H9 (cell line): ENCODE data around the gene GGT5. TPM values are rescaled to one million over a fixed set of nuclear protein-coding genes. Genes with fewer than 3 reads are reported as not detected.
"Not testable (repeated sequence)": the region's sequence is repeated elsewhere in the genome, so short reads cannot be mapped to it uniquely, and the experiment has no call there.

Experiments used
- DNase-seq: peaks from one replicate; pipeline ENCODE4 v3.0.0-alpha.2; 2017
- H2AFZ ChIP-seq: one replicate; pipeline ENCODE4 v1.6.1; 2013; ENCODE audit warnings: mild to moderate bottlenecking, low read length, control low read depth, moderate library complexity
- H2AK5ac ChIP-seq: 2 replicates; pipeline ENCODE4 v1.6.1; 2013; ENCODE audit warnings: low read length, control low read depth, mixed read lengths; ENCODE audit not compliant: insufficient read length
- H2BK120ac ChIP-seq: one replicate; pipeline ENCODE4 v1.6.1; 2013; ENCODE audit warnings: low read depth, mild to moderate bottlenecking, low read length, control low read depth, inconsistent platforms; ENCODE audit not compliant: poor library complexity, severe bottlenecking
- H2BK12ac ChIP-seq: 2 replicates; pipeline ENCODE4 v1.6.1; 2013; ENCODE audit warnings: low read length, control low read depth, mixed read lengths, low read depth; ENCODE audit not compliant: insufficient read length
- H2BK15ac ChIP-seq: 2 replicates; pipeline ENCODE4 v1.6.1; 2013; ENCODE audit warnings: low read depth, low read length, control low read depth
- H2BK20ac ChIP-seq: one replicate; pipeline ENCODE4 v1.6.1; 2013; ENCODE audit warnings: low read depth, mild to moderate bottlenecking, low read length, control low read depth, inconsistent platforms; ENCODE audit not compliant: poor library complexity, severe bottlenecking
- H2BK5ac ChIP-seq: 2 replicates; pipeline ENCODE4 v1.6.1; 2013; ENCODE audit warnings: low read length, control low read depth, mixed read lengths; ENCODE audit not compliant: insufficient read length
- H3K14ac ChIP-seq: 2 replicates; pipeline ENCODE4 v1.6.1; 2013; ENCODE audit warnings: low read length, control low read depth; ENCODE audit not compliant: insufficient read depth
- H3K18ac ChIP-seq: 2 replicates; pipeline ENCODE4 v1.6.1; 2013; ENCODE audit warnings: low read depth, mild to moderate bottlenecking, mixed read lengths, low read length, control low read depth; ENCODE audit not compliant: insufficient read length
- H3K23ac ChIP-seq: 2 replicates; pipeline ENCODE4 v1.6.1; 2013; ENCODE audit warnings: low read length, control low read depth, mixed read lengths, low read depth; ENCODE audit not compliant: insufficient read length
- H3K23me2 ChIP-seq: 2 replicates; pipeline ENCODE4 v1.6.1; 2013; ENCODE audit warnings: low read depth, mild to moderate bottlenecking, mixed read lengths, low read length, control low read depth; ENCODE audit not compliant: insufficient read length, poor library complexity, severe bottlenecking
- H3K27ac ChIP-seq: 2 replicates; pipeline ENCODE4 v1.5.1; 2013; ENCODE audit warnings: low read length, control low read depth, mixed read lengths, low read depth; ENCODE audit not compliant: insufficient read length
- H3K27me3 ChIP-seq: 2 replicates; pipeline ENCODE4 v1.6.1; 2013; ENCODE audit warnings: low read length, control low read depth, inconsistent platforms; ENCODE audit not compliant: insufficient read depth
- H3K4ac ChIP-seq: 2 replicates; pipeline ENCODE4 v1.6.1; 2013; ENCODE audit warnings: low read depth, mild to moderate bottlenecking, control low read depth, inconsistent platforms, low read length, moderate library complexity
- H3K4me1 ChIP-seq: 2 replicates; pipeline ENCODE4 v1.6.1; 2013; ENCODE audit warnings: low read length, control low read depth, inconsistent platforms; ENCODE audit not compliant: insufficient read depth
- H3K4me2 ChIP-seq: 2 replicates; pipeline ENCODE4 v1.6.1; 2013; ENCODE audit warnings: low read length, control low read depth, mixed read lengths; ENCODE audit not compliant: insufficient read length, insufficient read depth
- H3K56ac ChIP-seq: 2 replicates; pipeline ENCODE4 v1.6.1; 2013; ENCODE audit warnings: low read depth, mild to moderate bottlenecking, mixed read lengths, low read length, control low read depth; ENCODE audit not compliant: insufficient read length
- H3K79me1 ChIP-seq: 2 replicates; pipeline ENCODE4 v1.6.1; 2013; ENCODE audit warnings: low read depth, mild to moderate bottlenecking, moderate library complexity, low read length, control low read depth, inconsistent platforms; ENCODE audit not compliant: insufficient read depth, poor library complexity, severe bottlenecking
- H3K79me2 ChIP-seq: 2 replicates; pipeline ENCODE4 v1.6.1; 2013; ENCODE audit warnings: low read length, control low read depth, inconsistent platforms; ENCODE audit not compliant: insufficient read depth
- H3K9ac ChIP-seq: 2 replicates; pipeline ENCODE4 v1.6.1; 2013; ENCODE audit warnings: low read length, control low read depth, mixed read lengths; ENCODE audit not compliant: insufficient read length; ENCODE audit errors: extremely low read depth
- H3K9me3 ChIP-seq: one replicate; pipeline ENCODE4 v1.6.1; 2013; ENCODE audit warnings: low read depth, low read length, inconsistent platforms; ENCODE audit not compliant: control insufficient read depth
- H3T11ph ChIP-seq: one replicate; pipeline ENCODE4 v1.6.1; 2013; ENCODE audit warnings: mild to moderate bottlenecking, low read length, control low read depth, inconsistent platforms
- H4K20me1 ChIP-seq: one replicate; pipeline ENCODE4 v1.6.1; 2013; ENCODE audit not compliant: control insufficient read depth, insufficient read length, insufficient read depth
- H4K5ac ChIP-seq: 2 replicates; pipeline ENCODE4 v1.6.1; 2013; ENCODE audit warnings: low read depth, mild to moderate bottlenecking, mixed read lengths, low read length, control low read depth; ENCODE audit not compliant: insufficient read length
- H4K8ac ChIP-seq: replicated peaks from 2 replicates; pipeline ENCODE4 v1.6.1; 2013; ENCODE audit warnings: low read length, control low read depth, mixed read lengths, low read depth; ENCODE audit not compliant: insufficient read length
- H4K91ac ChIP-seq: 2 replicates; pipeline ENCODE4 v1.6.1; 2013; ENCODE audit warnings: low read depth, mild to moderate bottlenecking, moderate library complexity, mixed read lengths, low read length, control low read depth; ENCODE audit not compliant: insufficient read length
- H3K27ac Mint-ChIP-seq, 3 experiments: 2 replicates in 2 of 3; 3 replicates in 1 of 3; pipeline ENCODE4 v1.8.0; 2020 to 2021; ENCODE audit warnings: mixed read lengths in 3 of 3, mild to moderate bottlenecking in 1 of 3, moderate library complexity in 1 of 3
- H3K27me3 Mint-ChIP-seq: 2 replicates; pipeline ENCODE4 v1.8.0; 2021; ENCODE audit warnings: low read depth, mild to moderate bottlenecking, moderate library complexity, mixed read lengths
- H3K36me3 Mint-ChIP-seq, 3 experiments: 2 replicates in 2 of 3; 3 replicates in 1 of 3; pipeline ENCODE4 v1.8.0; 2020 to 2021; ENCODE audit warnings: low read depth in 3 of 3, mixed read lengths in 3 of 3; ENCODE audit not compliant: insufficient read depth in 1 of 3
- H3K4me1 Mint-ChIP-seq, 2 experiments: 2 replicates each; pipeline ENCODE4 v1.8.0; 2020; ENCODE audit warnings: mixed read lengths in 2 of 2
- H3K4me3 Mint-ChIP-seq, 2 experiments: 2 replicates in 1 of 2; 3 replicates in 1 of 2; pipeline ENCODE4 v1.8.0; 2020 to 2021; ENCODE audit warnings: mild to moderate bottlenecking in 2 of 2, mixed read lengths in 2 of 2, moderate library complexity in 1 of 2
- H3K9me3 Mint-ChIP-seq, 2 experiments: 2 replicates in 1 of 2; 3 replicates in 1 of 2; pipeline ENCODE4 v1.8.0; 2020; ENCODE audit warnings: mild to moderate bottlenecking in 2 of 2, mixed read lengths in 2 of 2, moderate library complexity in 1 of 2
- CTCF ChIP-seq: fragments of 200-600 bp; sonication (generic); conservative IDR thresholded peaks from 3 replicates; pipeline ENCODE4 v1.8.0; 2021; ENCODE audit warnings: antibody characterized with exemption, mild to moderate bottlenecking
- WGBS: extraction: QIAGEN DNeasy Blood & Tissue Kit; methylation state at CpG from one replicate; pipeline ENCODE4 v1.1.7; 2013; ENCODE audit warnings: missing lambda C conversion rate, low lambda C conversion rate, mixed read lengths; ENCODE audit not compliant: insufficient read length; ENCODE audit errors: extremely low coverage; 5-methylcytosine and 5-hydroxymethylcytosine counted together
- total RNA-seq: library from RNA; stranded (reverse); gene quantifications from 2 replicates; pipeline ENCODE4 v1.2.1, GENCODE V29; 2021

Gene GGT5
- total RNA-seq, 1 experiment from 2014 or later = 0.20 TPM

GRCh38 chr22:24289114-24289513 lies 44.2 kb upstream of the GGT5 start:
- no peaks in the 10 kb centered on the region for H3K9me3 ChIP-seq
- Mint-ChIP-seq H3K27me3 (no peaks in the 10 kb centered on the region), H3K4me1 (peaks cover 28 to 32% of the 10 kb centered on the region in 2 experiments), H3K36me3 (no peaks in the 10 kb centered on the region), H3K9me3 (no peaks in the 10 kb centered on the region), H3K4me3 (no peak overlapping the region), H3K27ac (no peak overlapping the region)
- no peaks in the 10 kb centered on the region for H3K27me3 ChIP-seq
- no peak overlapping the region for H2BK20ac ChIP-seq
- H2BK120ac ChIP-seq = no peak overlapping the region
- no peak overlapping the region for H4K91ac ChIP-seq
- H3K18ac ChIP-seq = no peak overlapping the region
- no CpG with 5 or more reads among the region's 4 CpGs for WGBS
- H3K9ac ChIP-seq = no peak overlapping the region
- H2AFZ ChIP-seq = no peak overlapping the region
- H3K4me1 ChIP-seq = no peaks in the 10 kb centered on the region; the same call in 1 of the 2 replicates
- TF ChIP-seq CTCF = no peak
- H3K4me2 ChIP-seq = no peak overlapping the region
- H3K23ac ChIP-seq = no peak overlapping the region
- no peak overlapping the region for H2AK5ac ChIP-seq
- H2BK12ac ChIP-seq = no peak overlapping the region
- no peak overlapping the region for H2BK5ac ChIP-seq
- no peak overlapping the region for H3K56ac ChIP-seq
- no peak overlapping the region for H4K5ac ChIP-seq
- H3K14ac ChIP-seq = no peak overlapping the region
- no peak overlapping the region for H3T11ph ChIP-seq
- H3K79me2 ChIP-seq = peaks cover 9% of the 10 kb centered on the region; the same call in 1 of the 2 replicates
- H4K8ac ChIP-seq = no peak overlapping the region
- H4K20me1 ChIP-seq = no peaks in the 10 kb centered on the region
- H2BK15ac ChIP-seq = no peak overlapping the region
- H3K4ac ChIP-seq = no peak overlapping the region
- H3K23me2 ChIP-seq = no peaks in the 10 kb centered on the region
- H3K27ac ChIP-seq = no peak overlapping the region
- DNase-seq = no peak
- H3K79me1 ChIP-seq = no peaks in the 10 kb centered on the region

- not testable (repeated sequence) for H4K8ac ChIP-seq, H4K91ac ChIP-seq, H3K4me2 ChIP-seq, H4K5ac ChIP-seq, H3K56ac ChIP-seq, H3K36me3 Mint-ChIP-seq, H2AK5ac ChIP-seq, H3K4me3 Mint-ChIP-seq, H3K18ac ChIP-seq, H2BK12ac ChIP-seq, H2AFZ ChIP-seq, H4K20me1 ChIP-seq, H3K27ac Mint-ChIP-seq, H3K27ac ChIP-seq, H3K27me3 Mint-ChIP-seq, H3K79me1 ChIP-seq, DNase-seq, H2BK20ac ChIP-seq, H3K27me3 ChIP-seq, H3K9me3 ChIP-seq, H2BK15ac ChIP-seq, H3K4me1 ChIP-seq, H2BK5ac ChIP-seq, H2BK120ac ChIP-seq, H3K9me3 Mint-ChIP-seq, H3T11ph ChIP-seq, H3K9ac ChIP-seq, H3K23ac ChIP-seq, H3K14ac ChIP-seq, H3K4ac ChIP-seq, H3K23me2 ChIP-seq
- peaks cover 11% of the 10 kb centered on the region; the same call in 1 of the 2 replicates for H3K79me2 ChIP-seq
- peaks cover 32 to 38% of the 10 kb centered on the region in 2 experiments for H3K4me1 Mint-ChIP-seq
- WGBS = no CpG with 5 or more reads among the region's 6 CpGs
These were observed 42.9 kb upstream of the GGT5 start for GRCh38 chr22:24287801-24288200.
